Caco-2 (cell line): Measurements from ENCODE around the gene RASL11B. TPM values are rescaled to one million over a fixed set of nuclear protein-coding genes. Genes with fewer than 3 reads are reported as not detected.

ENCODE experiments used
- BruUV-seq: library from RNA; stranded (reverse); fragments of 400-500 nt; replicated peaks from 2 replicates; lab custom pipeline; 2021; lab: Mats Ljungman, UMichigan
- CTCF ChIA-PET: fragments of 300-600 bp; sonication (Branson Sonifier 250); formaldehyde crosslinking; loops from one replicate; lab custom pipeline; 2022; ENCODE audit warnings: antibody characterized with exemption; lab: Charles Lee
- POLR2A ChIA-PET: fragments of 300-600 bp; sonication (Branson Sonifier 250); formaldehyde crosslinking; loops from one replicate; lab custom pipeline; 2022; ENCODE audit warnings: antibody characterized with exemption; lab: Charles Lee
- DNase-seq, 2 experiments: peaks; one replicate each; pipeline versions ENCODE4 v3.0.0 to v3.0.0-alpha.2; 2020 to 2022
- H3K27me3 ChIP-seq: replicated peaks from 2 replicates; pipeline ENCODE4 v1.6.0; 2011; ENCODE audit warnings: low read length; ENCODE audit not compliant: control insufficient read depth, insufficient read depth
- H3K36me3 ChIP-seq: 2 replicates; pipeline ENCODE4 v1.5.1; 2011; ENCODE audit warnings: low read length; ENCODE audit not compliant: control insufficient read depth, insufficient read depth
- H3K4me1 ChIP-seq: fragments of 250-450 bp; sonication (Bioruptor Pico); 2 replicates; pipeline ENCODE4 v1.5.1; 2020; ENCODE audit warnings: mild to moderate bottlenecking
- H3K4me3 ChIP-seq: 2 replicates; pipeline ENCODE4 v1.5.1; 2011; ENCODE audit warnings: low read depth, mild to moderate bottlenecking, control low read depth, low read length
- H3K9me3 ChIP-seq: fragments of 250-450 bp; sonication (Bioruptor Pico); 2 replicates; pipeline ENCODE4 v1.5.1; 2020; ENCODE audit warnings: mild to moderate bottlenecking, moderate library complexity
- H3K27ac Mint-ChIP-seq: one replicate; pipeline ENCODE4 v1.8.0; 2022; ENCODE audit warnings: mixed read lengths; ENCODE audit not compliant: unreplicated experiment
- H3K27me3 Mint-ChIP-seq: one replicate; pipeline ENCODE4 v1.8.0; 2022; ENCODE audit warnings: mixed read lengths; ENCODE audit not compliant: insufficient read depth, unreplicated experiment
- H3K36me3 Mint-ChIP-seq: one replicate; pipeline ENCODE4 v1.8.0; 2022; ENCODE audit warnings: mild to moderate bottlenecking, mixed read lengths; ENCODE audit not compliant: insufficient read depth, unreplicated experiment
- H3K4me1 Mint-ChIP-seq: one replicate; pipeline ENCODE4 v1.8.0; 2022; ENCODE audit warnings: low read depth, mixed read lengths; ENCODE audit not compliant: unreplicated experiment
- H3K4me3 Mint-ChIP-seq: one replicate; pipeline ENCODE4 v1.8.0; 2022; ENCODE audit warnings: mild to moderate bottlenecking, moderate library complexity, mixed read lengths; ENCODE audit not compliant: unreplicated experiment
- H3K9me3 Mint-ChIP-seq: one replicate; pipeline ENCODE4 v1.8.0; 2022; ENCODE audit warnings: mixed read lengths; ENCODE audit not compliant: unreplicated experiment
- intact Hi-C: fragments of 100-400 bp; cut with micrococcal nuclease; formaldehyde crosslinking; loops from one replicate; pipeline ENCODE4 v1.10.0; 2022; ENCODE audit not compliant: unreplicated experiment
- total RNA-seq: library from RNA; stranded (reverse); gene quantifications from 2 replicates; pipeline ENCODE4 v1.2.3, GENCODE V29; 2022
- TF ChIP-seq, protein P1 (sequence below), 2 experiments: fragments of 200-600 bp in 1 of 2; IDR thresholded peaks; 1 replicate in 1 of 2; 2 replicates in 1 of 2; pipeline versions ENCODE4 v1.5.1 to v1.8.0; 2011 to 2022; ENCODE audit warnings: antibody characterized with exemption in 1 of 2, control low read depth in 1 of 2, inconsistent platforms in 1 of 2, low read depth in 1 of 2, low read length in 1 of 2, mild to moderate bottlenecking in 1 of 2, moderate library complexity in 1 of 2; ENCODE audit not compliant: insufficient read depth in 1 of 2, severe bottlenecking in 1 of 2, unreplicated experiment in 1 of 2

RASL11B gene
- total RNA-seq, 1 experiment from 2014 or later, result 23.3 TPM

DNA sequence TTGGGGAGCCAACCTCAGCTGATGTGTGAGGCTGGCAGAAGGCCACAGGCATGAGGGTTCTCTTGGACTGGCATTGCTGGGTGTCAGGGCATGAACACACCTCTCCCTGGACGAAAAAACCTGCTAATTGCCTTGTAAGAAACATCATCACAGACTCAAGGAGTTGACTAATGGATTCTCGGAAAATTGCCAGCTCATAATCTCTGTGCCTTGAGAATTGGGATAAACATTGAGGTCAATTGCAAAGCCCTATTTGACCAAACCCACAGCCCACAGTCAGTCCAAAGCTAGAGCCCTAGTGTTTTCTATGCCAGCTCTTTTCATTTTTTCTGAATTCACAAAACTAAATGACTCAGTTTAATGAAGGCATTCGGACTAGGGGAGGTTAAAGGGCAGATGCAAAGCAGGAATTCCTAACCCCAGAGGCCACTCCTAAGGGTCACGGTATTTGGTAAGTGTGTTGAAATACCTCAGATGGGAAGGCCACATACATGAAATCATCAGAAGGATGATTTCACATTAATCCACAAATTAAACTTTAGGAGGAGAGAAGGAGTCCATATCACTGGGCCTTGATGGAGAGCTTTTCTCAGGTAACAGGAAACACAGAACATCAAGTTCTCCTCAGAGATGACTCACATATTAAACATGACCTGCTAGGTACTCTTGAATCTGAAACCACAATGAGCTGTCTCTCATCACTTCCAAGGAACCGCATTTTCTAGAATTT lies 39.0 kb upstream of the RASL11B start:
- H3K27me3 ChIP-seq, result no peaks in the 10 kb centered on the region
- no peak for DNase-seq
- Mint-ChIP-seq H3K4me3 (no peak overlapping the region), H3K27me3 (no peaks in the 10 kb centered on the region), H3K4me1 (peaks cover 6% of the 10 kb centered on the region), H3K9me3 (no peaks in the 10 kb centered on the region), H3K27ac (no peak overlapping the region), H3K36me3 (no peaks in the 10 kb centered on the region)
- ChIA-PET CTCF (no interaction called here), POLR2A (interaction anchor here (0.6 kb wide), 1 partner anchor 22 kb away, joined by 4 read pairs; no protein-coding TSS in a partner anchor)
- no peaks in the 10 kb centered on the region for H3K36me3 ChIP-seq
- BruUV-seq, result no TSS peak
- H3K9me3 ChIP-seq, result no peaks in the 10 kb centered on the region
- H3K4me3 ChIP-seq, result no peak overlapping the region
- intact Hi-C loops, result no loop called here
- TF ChIP-seq, protein P1, sequence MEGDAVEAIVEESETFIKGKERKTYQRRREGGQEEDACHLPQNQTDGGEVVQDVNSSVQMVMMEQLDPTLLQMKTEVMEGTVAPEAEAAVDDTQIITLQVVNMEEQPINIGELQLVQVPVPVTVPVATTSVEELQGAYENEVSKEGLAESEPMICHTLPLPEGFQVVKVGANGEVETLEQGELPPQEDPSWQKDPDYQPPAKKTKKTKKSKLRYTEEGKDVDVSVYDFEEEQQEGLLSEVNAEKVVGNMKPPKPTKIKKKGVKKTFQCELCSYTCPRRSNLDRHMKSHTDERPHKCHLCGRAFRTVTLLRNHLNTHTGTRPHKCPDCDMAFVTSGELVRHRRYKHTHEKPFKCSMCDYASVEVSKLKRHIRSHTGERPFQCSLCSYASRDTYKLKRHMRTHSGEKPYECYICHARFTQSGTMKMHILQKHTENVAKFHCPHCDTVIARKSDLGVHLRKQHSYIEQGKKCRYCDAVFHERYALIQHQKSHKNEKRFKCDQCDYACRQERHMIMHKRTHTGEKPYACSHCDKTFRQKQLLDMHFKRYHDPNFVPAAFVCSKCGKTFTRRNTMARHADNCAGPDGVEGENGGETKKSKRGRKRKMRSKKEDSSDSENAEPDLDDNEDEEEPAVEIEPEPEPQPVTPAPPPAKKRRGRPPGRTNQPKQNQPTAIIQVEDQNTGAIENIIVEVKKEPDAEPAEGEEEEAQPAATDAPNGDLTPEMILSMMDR (IDR thresholded peaks at IDR 0.05; ENCODE audit: insufficient read depth in 1 of 2, low read depth in 1 of 2, low read length in 1 of 2, severe bottlenecking in 1 of 2, unreplicated experiment in 1 of 2), result no peak
- H3K4me1 ChIP-seq, result peaks cover 34% of the 10 kb centered on the region

- Histone ChIP-seq H3K9me3 (no peaks in the 10 kb centered on the region), H3K4me3 (no peak overlapping the region), H3K27me3 (no peaks in the 10 kb centered on the region), H3K36me3 (no peaks in the 10 kb centered on the region), H3K4me1 (peaks cover 34% of the 10 kb centered on the region)
- Mint-ChIP-seq H3K4me3 (no peak overlapping the region), H3K4me1 (peaks cover 6% of the 10 kb centered on the region), H3K27me3 (no peaks in the 10 kb centered on the region), H3K9me3 (no peaks in the 10 kb centered on the region), H3K27ac (peak overlapping the region; percentile 63), H3K36me3 (no peaks in the 10 kb centered on the region)
- intact Hi-C loops, result loop anchor here (2.0 kb wide), 1 partner anchor 35 kb away; no protein-coding TSS in a partner anchor
- no peak for DNase-seq
- TF ChIP-seq, protein P1 (IDR thresholded peaks at IDR 0.05; ENCODE audit: insufficient read depth in 1 of 2, low read depth in 1 of 2, low read length in 1 of 2, severe bottlenecking in 1 of 2, unreplicated experiment in 1 of 2), result no peak
- ChIA-PET POLR2A (no interaction called here), CTCF (no interaction called here)
- BruUV-seq, result no TSS peak
Measured at GRCh38 chr4:52823702-52824092, 38.4 kb upstream of the RASL11B start.

DNA sequence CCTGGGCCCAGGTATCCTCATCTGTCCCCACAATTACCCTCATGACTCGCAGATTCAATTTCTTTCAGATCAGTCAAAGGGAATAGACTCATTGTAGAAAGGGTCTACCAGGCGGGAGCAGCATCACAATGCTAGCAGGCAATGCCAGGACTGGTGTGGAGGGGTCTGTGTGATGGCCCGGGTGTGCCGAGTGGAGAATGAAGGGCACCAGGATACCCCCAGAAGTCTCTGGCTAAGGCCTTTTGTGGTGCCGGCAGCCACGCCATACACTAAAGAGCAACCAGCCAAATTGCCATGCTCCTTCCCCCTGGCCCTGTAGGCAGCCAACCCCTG lies 37.9 kb upstream of the RASL11B start:
- ChIA-PET POLR2A (no interaction called here), CTCF (no interaction called here)
- no TSS peak for BruUV-seq
- Mint-ChIP-seq H3K36me3 (no peaks in the 10 kb centered on the region), H3K9me3 (no peaks in the 10 kb centered on the region), H3K4me1 (peaks cover 6% of the 10 kb centered on the region), H3K27ac (peak overlapping the region; percentile 63), H3K27me3 (no peaks in the 10 kb centered on the region), H3K4me3 (no peak overlapping the region)
- no peaks in the 10 kb centered on the region for H3K27me3 ChIP-seq
- no peak for DNase-seq
- TF ChIP-seq, protein P1 (IDR thresholded peaks at IDR 0.05; ENCODE audit: insufficient read depth in 1 of 2, low read depth in 1 of 2, low read length in 1 of 2, severe bottlenecking in 1 of 2, unreplicated experiment in 1 of 2), result no peak
- H3K36me3 ChIP-seq, result no peaks in the 10 kb centered on the region
- H3K4me1 ChIP-seq, result peaks cover 34% of the 10 kb centered on the region
- no peak overlapping the region for H3K4me3 ChIP-seq
- intact Hi-C loops, result loop anchor here (2.0 kb wide), 1 partner anchor 35 kb away; no protein-coding TSS in a partner anchor
- no peaks in the 10 kb centered on the region for H3K9me3 ChIP-seq
